Measurements from ENCODE around the gene RNF207. TPM values are rescaled to one million over a fixed set of nuclear protein-coding genes. Genes with fewer than 3 reads are reported as not detected.

The RNF207 gene
- total RNA-seq, 4 donors from 2014 or later, result 2.1 to 41.1 (median 20.5) TPM

DNA sequence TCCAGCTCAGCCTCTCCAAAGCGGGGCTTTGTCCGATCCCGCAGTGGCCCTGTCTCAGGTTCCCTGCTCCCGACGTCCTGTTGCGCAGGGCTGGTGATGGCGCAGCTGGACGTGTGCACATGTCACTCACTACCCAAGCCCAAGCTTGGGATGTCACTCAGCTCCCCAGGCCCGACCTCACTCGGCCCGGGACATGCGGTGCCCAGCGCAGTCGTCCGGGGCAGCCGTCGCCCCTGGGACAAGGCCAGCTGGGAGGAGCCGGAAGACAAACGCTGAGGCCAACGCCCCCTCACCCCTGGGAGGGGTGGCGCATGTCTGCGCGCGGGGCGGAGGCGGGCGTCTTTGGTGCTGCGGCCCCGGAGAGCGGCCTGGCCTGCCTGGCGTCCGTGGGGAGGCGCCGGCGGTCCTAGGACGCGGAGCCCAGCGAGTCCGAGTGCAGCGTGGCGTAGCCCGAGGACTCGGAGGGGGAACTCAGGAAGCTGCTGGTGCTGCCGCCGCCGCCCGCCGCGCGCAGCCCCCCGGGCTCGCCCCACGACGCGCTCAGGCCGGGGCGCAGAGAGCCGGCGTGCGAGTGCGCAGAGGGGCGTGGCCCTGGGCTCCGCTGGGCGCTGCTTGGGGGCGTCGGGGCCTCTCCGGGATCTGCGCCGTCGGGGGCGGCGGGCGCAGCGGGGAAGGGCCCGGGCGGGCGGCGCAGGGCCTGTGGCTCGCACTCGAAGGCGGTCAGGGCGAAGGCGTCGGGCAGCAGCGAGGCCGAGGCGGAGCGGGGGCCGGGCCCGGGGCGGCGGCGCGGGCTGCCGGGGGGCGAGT is 43.2 kb downstream of the RNF207 start:
- H3K4me1 ChIP-seq, result peaks cover 0 to 6% of the 10 kb centered on the region in 2 donors
- no peak overlapping the region for H3K4me3 ChIP-seq
- peaks cover 12 to 16% of the 10 kb centered on the region in 2 donors for H3K27me3 ChIP-seq
- TF ChIP-seq POLR2A (IDR thresholded peaks at IDR 0.05), result no peak
- TF ChIP-seq, protein P1, sequence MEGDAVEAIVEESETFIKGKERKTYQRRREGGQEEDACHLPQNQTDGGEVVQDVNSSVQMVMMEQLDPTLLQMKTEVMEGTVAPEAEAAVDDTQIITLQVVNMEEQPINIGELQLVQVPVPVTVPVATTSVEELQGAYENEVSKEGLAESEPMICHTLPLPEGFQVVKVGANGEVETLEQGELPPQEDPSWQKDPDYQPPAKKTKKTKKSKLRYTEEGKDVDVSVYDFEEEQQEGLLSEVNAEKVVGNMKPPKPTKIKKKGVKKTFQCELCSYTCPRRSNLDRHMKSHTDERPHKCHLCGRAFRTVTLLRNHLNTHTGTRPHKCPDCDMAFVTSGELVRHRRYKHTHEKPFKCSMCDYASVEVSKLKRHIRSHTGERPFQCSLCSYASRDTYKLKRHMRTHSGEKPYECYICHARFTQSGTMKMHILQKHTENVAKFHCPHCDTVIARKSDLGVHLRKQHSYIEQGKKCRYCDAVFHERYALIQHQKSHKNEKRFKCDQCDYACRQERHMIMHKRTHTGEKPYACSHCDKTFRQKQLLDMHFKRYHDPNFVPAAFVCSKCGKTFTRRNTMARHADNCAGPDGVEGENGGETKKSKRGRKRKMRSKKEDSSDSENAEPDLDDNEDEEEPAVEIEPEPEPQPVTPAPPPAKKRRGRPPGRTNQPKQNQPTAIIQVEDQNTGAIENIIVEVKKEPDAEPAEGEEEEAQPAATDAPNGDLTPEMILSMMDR (IDR thresholded peaks at IDR 0.05), result no peak
- no peak overlapping the region for H3K27ac ChIP-seq
- DNase-seq, result no peak
- H3K9me3 ChIP-seq, result no peaks in the 10 kb centered on the region
- intact Hi-C loops (cut with DNase I; ENCODE audit: low total_unique reads), result loop anchor here (5.0 kb wide), 3 partner anchors 98 to 188 kb away; no protein-coding TSS in a partner anchor
- no peaks in the 10 kb centered on the region for H3K36me3 ChIP-seq

DNA sequence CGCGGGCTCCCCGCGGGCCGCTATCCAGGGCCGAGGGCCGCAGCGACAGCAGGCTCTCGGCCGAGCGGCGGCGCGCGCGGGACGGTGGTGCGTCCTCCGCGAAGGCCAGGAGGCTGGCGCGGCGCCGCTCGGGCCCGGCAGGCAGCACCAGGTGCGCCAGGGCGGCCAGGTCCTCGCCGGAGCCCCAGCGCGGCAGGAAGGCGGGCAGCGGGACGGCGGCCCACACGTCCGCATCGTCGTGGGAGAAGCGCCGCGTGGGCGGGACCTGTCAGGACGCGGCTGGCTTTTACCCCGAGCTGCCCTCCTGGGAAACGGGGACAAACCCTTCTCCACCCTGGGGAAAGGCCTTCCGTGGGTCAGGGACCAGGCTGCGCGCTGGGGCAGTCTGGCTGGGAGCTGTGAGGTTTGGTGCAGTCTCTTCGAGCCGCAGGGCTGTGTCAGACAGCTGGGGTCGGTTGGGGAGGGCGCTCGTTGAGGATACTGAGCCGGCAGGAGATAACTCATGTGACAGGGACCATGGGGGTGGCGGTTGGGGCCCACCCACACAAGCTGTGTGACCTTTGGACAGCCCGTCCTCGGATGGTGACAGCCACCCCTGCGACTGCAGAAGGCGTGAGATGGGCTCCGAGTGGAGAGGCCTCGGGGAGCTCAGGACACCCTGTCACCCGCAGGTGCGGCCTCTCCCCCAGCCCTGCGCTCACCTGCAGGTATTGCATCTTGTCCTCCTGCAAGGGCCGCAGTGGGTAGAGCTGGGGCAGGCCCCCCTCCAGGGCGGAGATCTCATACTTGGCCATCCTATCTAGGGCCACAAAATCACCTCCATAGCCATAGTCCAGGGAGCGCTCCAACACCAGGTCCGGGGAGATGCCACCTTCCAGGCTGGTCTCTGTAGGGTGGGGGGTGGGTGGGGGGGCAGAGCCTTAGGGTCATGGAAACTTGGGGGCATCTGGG is 44.1 kb downstream of the RNF207 start:
- TF ChIP-seq POLR2A (IDR thresholded peaks at IDR 0.05), result no peak
- TF ChIP-seq, protein P1 (IDR thresholded peaks at IDR 0.05), result no peak
- Histone ChIP-seq H3K27ac (no peak overlapping the region), H3K4me1 (peaks cover 0 to 6% of the 10 kb centered on the region in 2 donors), H3K27me3 (peaks cover 6 to 14% of the 10 kb centered on the region in 2 donors), H3K4me3 (no peak overlapping the region), H3K9me3 (no peaks in the 10 kb centered on the region), H3K36me3 (no peaks in the 10 kb centered on the region)
- intact Hi-C loops (cut with DNase I; ENCODE audit: low total_unique reads), result loop anchor here (5.0 kb wide), 3 partner anchors 97 to 187 kb away; no protein-coding TSS in a partner anchor
- no peak for DNase-seq

DNA sequence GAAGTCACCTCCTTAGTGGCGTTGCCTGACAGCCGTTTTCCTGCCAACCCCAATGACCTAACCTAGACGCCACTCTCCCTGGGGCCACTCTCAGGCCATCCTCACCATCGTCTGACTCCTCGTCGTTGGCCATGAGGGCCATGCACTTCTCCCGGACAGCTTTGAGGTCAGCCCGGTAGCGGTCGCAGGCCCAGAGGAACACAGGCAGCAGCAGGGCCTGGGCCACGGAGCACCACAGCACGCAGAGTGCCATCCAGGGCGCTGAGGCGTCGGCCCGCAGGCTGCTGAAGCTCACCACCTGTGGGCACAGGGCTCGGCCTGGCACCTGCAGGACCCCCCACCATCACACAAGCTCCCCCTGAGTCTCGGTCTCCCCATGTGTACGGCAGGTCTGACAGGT is 45.3 kb downstream of the RNF207 start:
- intact Hi-C loops (cut with DNase I; ENCODE audit: low total_unique reads), result no loop called here
- DNase-seq, result no peak
- Histone ChIP-seq H3K27ac (no peak overlapping the region), H3K4me3 (no peak overlapping the region), H3K27me3 (peaks cover 0 to 3% of the 10 kb centered on the region in 2 donors), H3K9me3 (no peaks in the 10 kb centered on the region), H3K4me1 (peaks cover 0 to 6% of the 10 kb centered on the region in 2 donors), H3K36me3 (no peaks in the 10 kb centered on the region)
- no peak for TF ChIP-seq POLR2A (IDR thresholded peaks at IDR 0.05)
- TF ChIP-seq, protein P1 (IDR thresholded peaks at IDR 0.05), result no peak

DNA sequence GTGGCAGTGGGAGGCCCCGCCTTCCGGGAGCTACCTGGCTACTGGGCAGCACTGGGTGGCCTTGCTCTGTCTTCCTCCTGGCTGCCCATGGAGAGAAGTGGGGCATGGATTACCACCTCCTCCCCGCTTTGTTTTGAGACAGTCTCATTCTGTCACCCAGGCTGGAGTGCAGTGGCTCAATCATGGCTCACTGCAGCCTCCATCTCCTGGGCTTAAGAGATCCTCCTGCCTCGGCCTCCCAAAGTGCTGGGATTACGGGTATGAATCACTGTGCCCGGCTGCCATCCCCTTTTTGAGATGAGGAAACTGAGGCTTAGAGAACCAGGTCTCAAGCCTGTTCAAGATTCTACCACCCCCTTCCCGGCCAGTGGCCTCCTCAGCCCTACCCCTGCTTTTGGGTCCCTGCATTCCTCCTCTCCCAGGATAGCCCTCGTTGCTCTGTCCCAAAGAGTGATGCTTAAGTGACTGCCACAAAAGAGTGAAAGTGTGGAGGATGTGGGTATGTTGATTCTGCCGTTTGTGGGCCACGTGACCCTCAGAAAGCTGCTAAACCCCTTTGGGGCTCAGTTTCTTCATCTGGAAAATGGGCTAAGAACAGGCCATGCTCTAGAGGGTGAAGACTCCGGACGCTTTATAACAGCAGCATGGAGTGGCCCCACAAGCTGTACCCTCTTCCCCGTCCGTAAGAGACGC is 45.9 kb downstream of the RNF207 start:
- TF ChIP-seq POLR2A (IDR thresholded peaks at IDR 0.05), result no peak
- TF ChIP-seq, protein P1 (IDR thresholded peaks at IDR 0.05), result no peak
- intact Hi-C loops (cut with DNase I; ENCODE audit: low total_unique reads), result no loop called here
- Histone ChIP-seq H3K27ac (no peak overlapping the region), H3K4me1 (peaks cover 0 to 6% of the 10 kb centered on the region in 2 donors), H3K9me3 (no peaks in the 10 kb centered on the region), H3K4me3 (no peak overlapping the region), H3K27me3 (no peaks in the 10 kb centered on the region), H3K36me3 (no peaks in the 10 kb centered on the region)
- DNase-seq, result no peak
